GM12873 (cell line): Measurements from ENCODE around the gene PRSS1.

Experiments
- TF ChIP-seq, protein P1 (sequence below): IDR thresholded peaks from 2 replicates; pipeline ENCODE4 v1.5.1; 2012; ENCODE audit warnings: low read depth, mild to moderate bottlenecking, moderate library complexity, low read length, control low read depth; ENCODE audit not compliant: insufficient read depth; ENCODE audit errors: missing control alignments

Gene PRSS1

DNA sequence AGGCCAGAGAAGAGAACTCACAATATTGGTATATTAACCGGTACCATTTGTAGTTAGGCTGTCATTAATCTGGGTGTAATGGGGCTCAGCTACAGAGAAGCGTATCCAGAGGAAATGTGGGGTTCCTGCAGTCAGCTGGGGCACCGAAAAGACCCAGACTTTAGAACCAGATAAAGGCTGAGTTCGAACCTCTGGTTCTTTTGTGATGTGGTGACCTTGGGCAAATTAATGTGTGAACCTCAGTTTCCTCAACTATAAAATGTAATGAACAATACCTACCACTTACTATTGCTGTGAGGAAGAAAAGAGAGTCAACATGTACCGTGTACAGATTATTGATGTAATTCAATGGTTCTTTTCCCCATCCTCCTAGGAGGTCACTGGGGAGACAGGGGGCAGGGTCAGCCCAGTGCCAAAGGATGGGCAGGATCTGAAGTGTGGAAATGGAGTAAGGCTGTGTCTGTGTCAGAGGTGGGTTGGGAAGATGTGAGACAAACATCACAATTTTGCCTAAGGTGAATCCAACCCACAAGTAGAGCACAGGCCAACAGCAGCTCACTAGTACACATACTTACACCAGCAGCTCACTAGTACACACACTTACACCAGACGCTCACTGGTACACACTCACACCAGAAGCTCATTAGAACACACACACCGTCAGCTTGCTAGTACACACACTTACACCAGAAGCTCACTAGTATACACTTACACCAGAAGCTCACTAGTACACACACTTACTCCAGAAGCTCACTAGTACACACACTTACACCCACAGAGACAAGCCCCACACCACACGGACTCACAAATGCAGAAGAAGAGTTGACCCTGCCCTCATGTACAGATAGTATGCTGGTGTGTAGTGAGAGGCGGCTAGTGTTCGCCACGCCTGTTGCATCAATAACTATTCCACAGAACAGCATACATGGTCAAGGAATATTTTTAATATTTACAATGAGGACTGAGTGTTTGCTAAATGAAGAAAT, 49.5 kb downstream of the PRSS1 start:
- TF ChIP-seq, protein P1, sequence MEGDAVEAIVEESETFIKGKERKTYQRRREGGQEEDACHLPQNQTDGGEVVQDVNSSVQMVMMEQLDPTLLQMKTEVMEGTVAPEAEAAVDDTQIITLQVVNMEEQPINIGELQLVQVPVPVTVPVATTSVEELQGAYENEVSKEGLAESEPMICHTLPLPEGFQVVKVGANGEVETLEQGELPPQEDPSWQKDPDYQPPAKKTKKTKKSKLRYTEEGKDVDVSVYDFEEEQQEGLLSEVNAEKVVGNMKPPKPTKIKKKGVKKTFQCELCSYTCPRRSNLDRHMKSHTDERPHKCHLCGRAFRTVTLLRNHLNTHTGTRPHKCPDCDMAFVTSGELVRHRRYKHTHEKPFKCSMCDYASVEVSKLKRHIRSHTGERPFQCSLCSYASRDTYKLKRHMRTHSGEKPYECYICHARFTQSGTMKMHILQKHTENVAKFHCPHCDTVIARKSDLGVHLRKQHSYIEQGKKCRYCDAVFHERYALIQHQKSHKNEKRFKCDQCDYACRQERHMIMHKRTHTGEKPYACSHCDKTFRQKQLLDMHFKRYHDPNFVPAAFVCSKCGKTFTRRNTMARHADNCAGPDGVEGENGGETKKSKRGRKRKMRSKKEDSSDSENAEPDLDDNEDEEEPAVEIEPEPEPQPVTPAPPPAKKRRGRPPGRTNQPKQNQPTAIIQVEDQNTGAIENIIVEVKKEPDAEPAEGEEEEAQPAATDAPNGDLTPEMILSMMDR: no peak

DNA sequence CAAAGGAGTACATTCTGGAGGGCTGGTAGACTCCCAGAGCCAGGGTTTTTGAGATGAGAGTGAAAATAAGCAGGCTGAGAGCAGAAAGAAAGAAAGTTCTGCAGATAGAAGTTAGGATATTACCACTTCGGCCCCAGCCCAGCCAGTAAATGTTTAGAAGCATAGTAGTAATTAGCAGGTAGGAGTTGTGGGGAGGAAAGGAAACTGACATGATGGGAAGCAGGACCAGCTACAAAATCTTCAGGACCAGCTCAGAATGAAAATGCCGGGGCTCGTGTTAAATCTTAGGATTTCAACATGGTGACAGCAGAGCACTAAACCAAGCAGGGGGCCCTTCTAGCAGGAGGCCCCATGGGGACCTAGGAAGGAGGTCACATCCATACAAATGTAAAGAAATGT, 50.2 kb downstream of the PRSS1 start:
- TF ChIP-seq, protein P1: no peak

DNA sequence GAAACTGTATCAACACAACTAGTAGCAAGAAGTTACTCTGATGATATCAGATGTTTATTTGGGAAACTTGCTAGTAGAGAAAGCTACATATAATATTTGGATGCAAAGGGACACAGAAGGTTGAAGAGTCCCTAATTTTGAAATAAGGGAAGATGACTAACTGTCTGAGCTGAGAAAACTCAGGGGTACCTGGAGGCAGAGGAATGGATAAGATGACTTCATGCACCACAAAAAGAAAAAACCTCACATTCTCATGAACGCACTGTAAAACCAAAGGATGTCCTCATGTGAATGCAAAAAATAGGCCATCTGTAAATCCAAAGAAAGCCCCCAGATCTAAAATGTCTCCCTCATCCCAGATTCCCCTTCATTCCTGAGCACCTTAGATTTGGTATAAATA, 50.8 kb downstream of the PRSS1 start:
- TF ChIP-seq, protein P1: no peak

DNA sequence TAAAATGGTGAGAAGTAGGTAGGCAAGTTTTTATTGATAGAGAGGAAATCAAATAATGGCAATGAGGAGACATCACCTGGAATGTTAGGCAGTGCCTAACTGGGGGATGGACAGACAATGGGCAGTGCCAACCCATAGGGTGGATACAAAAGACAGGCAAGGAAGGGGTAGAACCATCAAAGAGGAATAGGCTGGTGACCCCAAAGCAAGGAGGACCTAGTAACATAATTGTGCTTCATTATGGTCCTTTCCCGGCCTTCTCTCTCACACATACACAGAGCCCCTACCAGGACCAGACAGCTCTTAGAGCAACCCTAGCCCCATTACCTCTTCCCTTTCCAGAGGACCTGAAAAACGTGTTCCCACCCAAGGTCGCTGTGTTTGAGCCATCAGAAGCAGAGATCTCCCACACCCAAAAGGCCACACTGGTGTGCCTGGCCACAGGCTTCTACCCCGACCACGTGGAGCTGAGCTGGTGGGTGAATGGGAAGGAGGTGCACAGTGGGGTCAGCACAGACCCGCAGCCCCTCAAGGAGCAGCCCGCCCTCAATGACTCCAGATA, 51.5 kb downstream of the PRSS1 start:
- TF ChIP-seq, protein P1: no peak

DNA sequence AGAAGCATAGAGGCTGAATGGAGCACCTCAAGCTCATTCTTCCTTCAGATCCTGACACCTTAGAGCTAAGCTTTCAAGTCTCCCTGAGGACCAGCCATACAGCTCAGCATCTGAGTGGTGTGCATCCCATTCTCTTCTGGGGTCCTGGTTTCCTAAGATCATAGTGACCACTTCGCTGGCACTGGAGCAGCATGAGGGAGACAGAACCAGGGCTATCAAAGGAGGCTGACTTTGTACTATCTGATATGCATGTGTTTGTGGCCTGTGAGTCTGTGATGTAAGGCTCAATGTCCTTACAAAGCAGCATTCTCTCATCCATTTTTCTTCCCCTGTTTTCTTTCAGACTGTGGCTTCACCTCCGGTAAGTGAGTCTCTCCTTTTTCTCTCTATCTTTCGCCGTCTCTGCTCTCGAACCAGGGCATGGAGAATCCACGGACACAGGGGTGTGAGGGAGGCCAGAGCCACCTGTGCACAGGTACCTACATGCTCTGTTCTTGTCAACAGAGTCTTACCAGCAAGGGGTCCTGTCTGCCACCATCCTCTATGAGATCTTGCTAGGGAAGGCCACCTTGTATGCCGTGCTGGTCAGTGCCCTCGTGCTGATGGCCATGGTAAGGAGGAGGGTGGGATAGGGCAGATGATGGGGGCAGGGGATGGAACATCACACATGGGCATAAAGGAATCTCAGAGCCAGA, 52.5 kb downstream of the PRSS1 start:
- TF ChIP-seq, protein P1: no peak

DNA sequence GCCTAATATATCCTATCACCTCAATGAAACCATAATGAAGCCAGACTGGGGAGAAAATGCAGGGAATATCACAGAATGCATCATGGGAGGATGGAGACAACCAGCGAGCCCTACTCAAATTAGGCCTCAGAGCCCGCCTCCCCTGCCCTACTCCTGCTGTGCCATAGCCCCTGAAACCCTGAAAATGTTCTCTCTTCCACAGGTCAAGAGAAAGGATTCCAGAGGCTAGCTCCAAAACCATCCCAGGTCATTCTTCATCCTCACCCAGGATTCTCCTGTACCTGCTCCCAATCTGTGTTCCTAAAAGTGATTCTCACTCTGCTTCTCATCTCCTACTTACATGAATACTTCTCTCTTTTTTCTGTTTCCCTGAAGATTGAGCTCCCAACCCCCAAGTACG, 53.0 kb downstream of the PRSS1 start:
- TF ChIP-seq, protein P1: no peak
